HG02885 (cell line): ENCODE results near the gene TBX4.

Experiments used
- ATAC-seq: cut with Tn5 transposase; IDR thresholded peaks from one replicate; pipeline ENCODE4 v1.9.1; 2021; ENCODE audit warnings: mild to moderate bottlenecking; ENCODE audit not compliant: unreplicated experiment, poor library complexity

TBX4 gene

GRCh38 chr17:61463316-61464129 is 11.3 kb downstream of the TBX4 start:
- no peak for ATAC-seq

GRCh38 chr17:61464130-61464842 is 12.1 kb downstream of the TBX4 start:
- ATAC-seq: no peak

- ATAC-seq: no peak
Measured at GRCh38 chr17:61464843-61465180, 12.6 kb downstream of the TBX4 start.

GRCh38 chr17:61465550-61466237 is 13.5 kb downstream of the TBX4 start:
- no peak for ATAC-seq

DNA sequence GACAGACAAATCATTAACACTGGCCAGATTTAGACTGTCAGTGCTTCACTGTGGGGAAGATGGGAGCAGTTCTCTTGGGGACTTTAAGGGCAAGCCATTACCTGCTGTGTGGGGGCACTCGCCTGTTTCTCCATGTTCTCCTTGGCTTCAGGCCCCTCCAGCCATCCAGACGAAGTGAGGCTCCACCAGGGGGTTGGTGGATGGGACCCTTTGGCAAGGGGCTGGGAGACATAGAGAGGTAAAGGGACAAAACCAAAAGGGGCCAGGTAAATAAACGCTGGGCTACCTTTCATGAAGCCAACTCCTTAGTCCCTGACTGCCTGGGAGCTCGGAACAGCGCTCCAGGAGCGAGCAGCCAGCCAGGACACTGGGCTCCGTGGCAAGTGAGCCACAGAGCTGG is 14.0 kb downstream of the TBX4 start:
- ATAC-seq: no peak

DNA sequence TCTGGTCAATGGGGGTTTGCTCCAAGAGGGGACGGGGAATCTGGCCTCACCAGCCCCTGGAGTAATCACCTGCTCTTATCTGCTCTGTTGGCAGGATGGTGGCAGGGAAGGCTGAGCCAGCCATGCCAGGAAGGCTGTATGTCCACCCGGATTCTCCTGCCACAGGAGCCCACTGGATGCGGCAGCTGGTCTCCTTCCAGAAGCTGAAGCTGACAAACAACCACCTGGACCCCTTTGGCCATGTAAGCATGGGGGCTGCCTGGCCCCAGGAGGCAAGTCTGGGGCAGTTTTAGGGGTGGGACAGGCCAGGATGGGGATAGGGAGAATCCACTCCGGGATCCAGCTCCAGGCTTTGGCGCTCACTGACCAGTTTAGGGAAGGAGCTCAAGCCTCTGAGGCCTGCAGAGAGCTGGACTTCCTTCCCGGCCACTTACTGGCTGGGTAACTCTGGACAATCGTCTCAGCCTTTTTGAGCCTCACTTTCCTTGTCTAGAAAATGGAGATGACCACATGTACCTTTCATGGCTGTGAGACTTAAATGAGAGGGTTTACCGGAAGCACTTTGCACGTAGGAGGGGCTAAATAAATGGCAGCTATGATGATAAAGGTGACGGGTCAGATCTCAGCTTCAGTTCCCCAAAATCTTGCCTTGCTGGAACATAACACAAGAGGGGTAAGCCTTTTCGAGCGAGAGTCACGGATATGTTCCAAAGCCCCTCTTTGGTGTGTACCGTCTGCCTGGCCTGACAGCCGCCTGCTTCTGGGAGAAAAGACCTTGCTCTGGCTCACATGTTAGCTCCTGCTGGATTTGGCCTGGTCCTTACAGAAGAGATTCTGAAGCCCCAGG is 15.4 kb downstream of the TBX4 start:
- ATAC-seq: no peak

DNA sequence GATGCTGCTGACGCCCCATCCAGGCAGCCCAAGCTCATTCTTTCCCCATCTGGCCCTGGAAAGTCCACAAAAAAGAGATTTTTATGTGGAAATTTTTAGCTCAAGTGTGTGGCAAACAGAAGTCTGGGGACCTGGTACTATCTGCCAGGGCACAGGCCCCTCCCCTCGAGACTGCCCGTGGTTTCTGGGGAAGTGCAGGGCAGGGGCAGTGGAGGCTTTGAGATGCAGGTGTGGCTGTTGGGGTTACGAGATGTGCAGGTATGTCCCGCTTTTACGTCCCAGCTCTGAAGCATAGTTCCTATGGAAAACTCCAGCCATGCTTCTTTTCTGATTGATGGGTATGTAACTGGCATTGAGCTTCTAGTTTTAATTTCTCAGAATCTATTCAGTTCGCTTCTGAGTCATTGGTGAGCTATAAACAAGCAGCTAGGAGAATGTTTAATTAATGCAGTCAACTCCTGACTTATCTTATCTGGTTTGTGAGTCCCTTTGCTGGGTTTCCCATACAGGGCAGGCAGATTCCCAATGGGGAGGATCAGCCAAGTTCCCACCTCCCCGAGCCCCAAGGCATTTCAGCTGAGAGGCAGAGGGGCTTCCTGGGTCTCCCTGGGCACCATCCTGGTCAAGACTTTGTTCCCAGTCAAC is 16.2 kb downstream of the TBX4 start:
- no peak for ATAC-seq

DNA sequence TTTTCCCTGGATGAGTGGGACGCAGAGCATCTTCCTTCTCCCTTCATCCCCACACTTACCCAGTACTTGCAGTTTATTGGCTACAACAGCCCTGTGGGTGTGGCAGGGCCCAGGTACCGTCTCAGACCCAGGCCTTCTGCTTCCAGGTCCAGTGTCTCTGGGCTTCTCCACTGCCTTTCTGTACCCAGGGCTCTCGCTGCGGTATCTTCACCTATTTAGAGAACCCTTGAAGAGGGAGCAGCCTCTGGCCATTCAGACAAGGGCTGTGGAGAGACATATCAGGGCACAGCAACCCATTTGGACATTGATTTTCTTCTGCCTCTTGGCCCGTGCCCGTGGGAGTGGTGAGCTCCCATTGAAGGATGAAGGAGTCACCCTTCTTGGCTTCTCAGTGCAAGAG is 17.3 kb downstream of the TBX4 start:
- no peak for ATAC-seq

GRCh38 chr17:61469949-61470348 is 17.7 kb downstream of the TBX4 start:
- ATAC-seq: no peak

DNA sequence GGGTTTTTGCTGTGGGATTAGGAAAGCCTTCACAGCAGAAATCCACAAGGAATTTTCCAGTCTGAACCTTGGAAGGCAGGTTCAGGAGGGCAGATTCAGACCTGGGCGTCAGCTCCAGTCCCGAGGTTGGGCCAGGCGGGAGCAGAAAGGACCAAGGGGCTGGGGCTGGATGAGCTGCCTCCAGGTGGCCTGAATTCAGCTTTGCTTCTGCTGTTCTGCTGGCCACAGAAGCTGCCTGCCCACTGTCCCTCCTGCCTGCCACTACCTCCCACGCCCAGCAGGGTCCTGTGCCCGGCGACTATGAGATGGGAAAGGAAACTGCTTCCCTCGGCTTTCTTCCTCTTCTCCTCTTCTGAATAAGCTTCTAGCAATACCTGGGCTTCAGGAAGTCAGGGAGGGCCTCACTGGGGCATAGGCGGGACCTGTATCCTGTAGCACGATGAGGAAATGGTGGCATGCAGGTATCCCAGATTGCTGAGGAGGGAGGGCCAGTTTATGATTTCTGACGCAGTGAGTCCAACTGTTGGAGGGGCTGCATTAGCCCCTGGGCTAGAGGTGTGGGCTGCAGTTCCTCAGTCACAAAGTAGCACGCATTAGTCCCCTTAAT is 18.4 kb downstream of the TBX4 start:
- no peak for ATAC-seq

DNA sequence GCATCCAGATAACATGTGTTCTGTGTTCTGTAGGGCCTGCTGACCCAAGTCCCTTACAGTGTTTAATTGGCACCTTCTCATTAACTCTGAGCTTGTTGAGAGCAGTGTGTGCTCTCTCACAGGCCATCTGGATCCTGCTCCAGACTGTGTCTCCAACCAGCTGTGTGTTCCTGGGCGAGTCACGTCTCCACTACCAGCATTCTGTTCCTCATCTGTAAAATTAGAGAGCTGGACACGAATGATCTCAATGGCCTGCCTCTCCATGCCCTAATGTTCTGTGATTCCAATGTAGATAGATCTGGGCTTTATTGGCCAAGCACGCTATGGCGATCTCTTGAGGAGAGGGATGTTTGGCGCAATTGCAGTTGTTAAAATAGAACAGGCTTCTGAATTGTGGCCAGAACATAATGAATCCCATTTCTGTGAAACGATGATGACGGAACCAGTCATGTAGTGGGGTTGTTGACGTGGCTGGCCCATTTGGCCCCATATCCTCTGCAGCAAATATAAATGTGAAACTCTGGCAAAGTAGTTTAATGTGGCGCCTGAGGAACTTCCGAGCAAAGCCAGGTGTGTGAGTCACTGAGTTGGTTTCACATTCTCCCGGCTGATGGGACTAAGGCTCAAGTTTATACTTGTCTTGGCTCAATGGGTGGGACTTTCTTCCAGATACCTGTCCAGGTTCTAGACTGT is 22.2 kb downstream of the TBX4 start:
- ATAC-seq: no peak

- no peak for ATAC-seq
Measured at GRCh38 chr17:61474934-61475333, 22.7 kb downstream of the TBX4 start.

GRCh38 chr17:61475726-61476125 is 23.5 kb downstream of the TBX4 start:
- no peak for ATAC-seq

GRCh38 chr17:61476476-61477203 is 24.4 kb downstream of the TBX4 start:
- ATAC-seq: no peak

DNA sequence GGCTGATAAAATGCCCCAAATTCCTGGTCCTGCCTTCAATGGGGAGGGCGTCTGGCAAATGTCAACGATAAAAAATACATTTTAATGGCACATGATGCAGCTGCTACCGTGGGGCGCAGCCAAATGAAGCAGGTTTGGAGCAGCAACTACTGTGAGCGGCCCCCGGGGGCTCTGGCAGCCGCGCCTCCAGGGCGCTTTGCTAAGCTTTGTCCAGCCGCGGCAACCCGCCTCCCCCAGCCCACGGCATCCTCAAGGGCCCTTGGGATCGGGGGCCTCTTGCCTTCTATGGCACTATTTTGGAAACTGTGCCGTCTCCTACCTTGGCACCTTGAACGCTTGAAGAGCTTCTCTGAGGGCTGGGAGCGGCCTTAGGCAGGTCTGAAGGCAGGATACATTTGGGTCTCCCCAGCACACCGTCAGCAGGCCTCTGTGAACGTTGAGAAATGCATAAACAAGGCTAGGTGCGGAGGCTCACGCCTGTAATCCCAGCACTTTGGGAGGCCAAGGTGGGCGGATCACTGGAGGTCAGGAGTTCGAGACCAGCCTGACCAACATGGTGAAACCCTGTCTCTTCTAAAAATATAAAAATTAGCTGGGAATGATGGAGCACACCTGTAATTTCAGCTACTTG is 25.1 kb downstream of the TBX4 start:
- no peak for ATAC-seq

GRCh38 chr17:61478026-61478789 is 26.0 kb downstream of the TBX4 start:
- ATAC-seq: no peak

GRCh38 chr17:61478790-61479492 is 26.7 kb downstream of the TBX4 start:
- ATAC-seq: no peak
